HG02623 (cell line): ENCODE measurements around the gene PRKG1.

Source experiments
- ATAC-seq: cut with Tn5 transposase; IDR thresholded peaks from one replicate; pipeline ENCODE4 v1.9.1; 2021; ENCODE audit warnings: moderate library complexity; ENCODE audit not compliant: unreplicated experiment

The PRKG1 gene

GRCh38 chr10:51630640-51631005 lies 556.3 kb downstream of the PRKG1 start:
- ATAC-seq, result no peak

- ATAC-seq, result no peak
Measured at GRCh38 chr10:51635436-51635835, 561.1 kb downstream of the PRKG1 start.

- ATAC-seq, result no peak
Measured at GRCh38 chr10:51638211-51638610, 563.9 kb downstream of the PRKG1 start.

- ATAC-seq, result no peak
Measured at GRCh38 chr10:51638737-51639136, 564.5 kb downstream of the PRKG1 start.

- no peak for ATAC-seq
Measured at GRCh38 chr10:51640120-51640819, 566.0 kb downstream of the PRKG1 start.

GRCh38 chr10:51642581-51642980 lies 568.3 kb downstream of the PRKG1 start:
- no peak for ATAC-seq

GRCh38 chr10:51643734-51644133 lies 569.4 kb downstream of the PRKG1 start:
- ATAC-seq, result no peak

- no peak for ATAC-seq
Measured at GRCh38 chr10:51649064-51649463, 574.8 kb downstream of the PRKG1 start.

- no peak for ATAC-seq
Measured at GRCh38 chr10:51651063-51651462, 576.8 kb downstream of the PRKG1 start.

- ATAC-seq, result no peak
Measured at GRCh38 chr10:51653025-51653424, 578.7 kb downstream of the PRKG1 start.

GRCh38 chr10:51654918-51655317 lies 580.6 kb downstream of the PRKG1 start:
- no peak for ATAC-seq

GRCh38 chr10:51656503-51656902 lies 582.2 kb downstream of the PRKG1 start:
- ATAC-seq, result no peak

- ATAC-seq, result no peak
Measured at GRCh38 chr10:51658000-51658399, 583.7 kb downstream of the PRKG1 start.

- ATAC-seq, result no peak
Measured at GRCh38 chr10:51659344-51659743, 585.1 kb downstream of the PRKG1 start.

GRCh38 chr10:51663086-51663485 lies 588.8 kb downstream of the PRKG1 start:
- no peak for ATAC-seq

- no peak for ATAC-seq
Measured at GRCh38 chr10:51666456-51666855, 592.2 kb downstream of the PRKG1 start.

- ATAC-seq, result no peak
Measured at GRCh38 chr10:51667678-51668335, 593.5 kb downstream of the PRKG1 start.

GRCh38 chr10:51668336-51668689 lies 594.0 kb downstream of the PRKG1 start:
- ATAC-seq, result no peak

GRCh38 chr10:51669041-51669440 lies 594.8 kb downstream of the PRKG1 start:
- no peak for ATAC-seq

GRCh38 chr10:51672039-51672535 lies 597.8 kb downstream of the PRKG1 start:
- ATAC-seq, result no peak

- ATAC-seq, result no peak
Measured at GRCh38 chr10:51675088-51675487, 600.8 kb downstream of the PRKG1 start.

GRCh38 chr10:51679841-51680240 lies 605.6 kb downstream of the PRKG1 start:
- ATAC-seq, result no peak
